Measurements from ENCODE around the gene ARSA.

The ARSA gene

DNA sequence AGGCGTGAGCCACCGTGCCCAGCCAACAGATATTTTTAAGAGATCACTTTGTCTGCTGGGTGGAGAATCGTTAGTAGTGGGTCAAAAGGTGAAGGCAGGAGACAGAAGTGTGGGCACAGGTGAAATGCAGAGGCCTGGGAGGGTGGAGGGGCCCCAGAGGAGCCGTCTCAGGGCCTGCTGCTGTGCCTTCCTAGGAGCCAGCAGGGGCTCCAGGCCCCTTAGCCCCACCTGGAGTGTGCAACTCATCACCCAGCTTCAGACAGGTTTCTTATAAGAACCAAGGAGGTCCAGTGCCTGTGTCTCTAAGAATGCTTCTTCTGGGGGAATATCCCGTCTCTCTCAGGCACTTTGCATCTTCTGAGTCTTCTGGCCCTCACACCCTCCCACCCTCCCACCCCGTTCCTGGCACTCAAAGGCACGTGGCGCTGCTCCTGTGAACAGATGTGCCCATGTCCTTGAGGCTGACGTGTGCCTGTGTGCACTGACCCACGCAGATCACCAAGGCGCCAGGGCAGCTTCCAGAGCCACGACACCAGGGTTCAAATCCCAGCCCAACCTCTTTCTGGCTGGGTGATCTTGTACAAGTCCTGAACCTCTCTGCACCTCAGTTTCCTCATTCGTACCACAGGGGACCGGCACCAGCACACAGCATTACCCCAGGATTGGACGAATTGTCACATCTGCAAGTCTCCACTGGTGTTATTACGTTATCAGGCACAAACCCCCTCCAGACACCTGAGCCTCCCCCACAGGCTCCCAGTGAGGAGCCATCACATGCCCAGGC is 3.4 kb downstream of the ARSA start:
- H3K9me3 ChIP-seq (ENCODE audit: control insufficient read depth, low read length): no peaks in the 10 kb centered on the region
- H3K9ac ChIP-seq: no peak overlapping the region
- H3K4me3 ChIP-seq (ENCODE audit: low read depth, low read length): no peak overlapping the region
- TF ChIP-seq, protein P1, sequence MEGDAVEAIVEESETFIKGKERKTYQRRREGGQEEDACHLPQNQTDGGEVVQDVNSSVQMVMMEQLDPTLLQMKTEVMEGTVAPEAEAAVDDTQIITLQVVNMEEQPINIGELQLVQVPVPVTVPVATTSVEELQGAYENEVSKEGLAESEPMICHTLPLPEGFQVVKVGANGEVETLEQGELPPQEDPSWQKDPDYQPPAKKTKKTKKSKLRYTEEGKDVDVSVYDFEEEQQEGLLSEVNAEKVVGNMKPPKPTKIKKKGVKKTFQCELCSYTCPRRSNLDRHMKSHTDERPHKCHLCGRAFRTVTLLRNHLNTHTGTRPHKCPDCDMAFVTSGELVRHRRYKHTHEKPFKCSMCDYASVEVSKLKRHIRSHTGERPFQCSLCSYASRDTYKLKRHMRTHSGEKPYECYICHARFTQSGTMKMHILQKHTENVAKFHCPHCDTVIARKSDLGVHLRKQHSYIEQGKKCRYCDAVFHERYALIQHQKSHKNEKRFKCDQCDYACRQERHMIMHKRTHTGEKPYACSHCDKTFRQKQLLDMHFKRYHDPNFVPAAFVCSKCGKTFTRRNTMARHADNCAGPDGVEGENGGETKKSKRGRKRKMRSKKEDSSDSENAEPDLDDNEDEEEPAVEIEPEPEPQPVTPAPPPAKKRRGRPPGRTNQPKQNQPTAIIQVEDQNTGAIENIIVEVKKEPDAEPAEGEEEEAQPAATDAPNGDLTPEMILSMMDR (IDR thresholded peaks at IDR 0.05): no peak
- no peak overlapping the region for H2AFZ ChIP-seq
- no peaks in the 10 kb centered on the region for H3K79me2 ChIP-seq
- no peaks in the 10 kb centered on the region for H3K27me3 ChIP-seq (ENCODE audit: control insufficient read depth, insufficient read depth, low read length)
- no peaks in the 10 kb centered on the region for H3K36me3 ChIP-seq (ENCODE audit: control insufficient read depth, insufficient read depth, low read length)
- H3K27ac ChIP-seq: no peak overlapping the region
- peaks cover 21% of the 10 kb centered on the region for H3K4me1 ChIP-seq
- H3K4me2 ChIP-seq (ENCODE audit: low read length): no peak overlapping the region

DNA sequence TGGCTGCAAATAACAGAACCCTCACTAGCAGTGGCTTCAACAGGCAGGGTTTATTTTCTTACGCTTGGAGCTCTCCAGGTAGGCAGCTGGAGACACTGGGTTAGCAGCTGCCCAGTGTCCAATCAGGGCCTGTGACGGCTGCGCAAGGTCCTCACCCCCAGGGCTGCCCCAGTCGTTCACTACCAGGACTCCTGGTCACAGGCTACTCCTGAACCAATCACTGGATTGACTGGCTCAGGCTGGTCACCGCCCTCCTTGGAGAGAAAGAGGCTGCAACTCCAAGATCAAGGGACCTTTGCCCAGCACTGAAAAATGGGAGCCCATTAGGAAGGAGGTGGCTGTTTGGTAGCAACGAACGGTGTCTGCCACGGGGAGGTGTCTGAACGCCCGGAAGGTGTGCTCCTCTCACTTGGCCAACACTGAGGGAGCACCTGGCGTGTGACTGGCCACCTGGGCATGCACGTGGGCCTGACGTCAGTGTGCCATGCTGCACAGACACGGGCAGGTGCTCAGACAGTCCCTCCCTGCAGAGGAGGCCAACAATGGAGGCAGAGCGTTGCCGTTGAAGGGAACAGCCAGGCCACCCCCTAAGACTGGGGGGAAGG is 5.1 kb downstream of the ARSA start:
- Histone ChIP-seq H3K36me3 (ENCODE audit: control insufficient read depth, insufficient read depth, low read length) (no peaks in the 10 kb centered on the region), H3K4me1 (peaks cover 21% of the 10 kb centered on the region), H3K27me3 (ENCODE audit: control insufficient read depth, insufficient read depth, low read length) (no peaks in the 10 kb centered on the region), H2AFZ (peak overlapping the region; percentile 61), H3K79me2 (no peaks in the 10 kb centered on the region), H3K9me3 (ENCODE audit: control insufficient read depth, low read length) (no peaks in the 10 kb centered on the region), H3K9ac (no peak overlapping the region), H3K27ac (peak overlapping the region; percentile 80), H3K4me2 (ENCODE audit: low read length) (peak overlapping the region; percentile 77), H3K4me3 (ENCODE audit: low read depth, low read length) (no peak overlapping the region)
- TF ChIP-seq, protein P1 (IDR thresholded peaks at IDR 0.05): no peak

DNA sequence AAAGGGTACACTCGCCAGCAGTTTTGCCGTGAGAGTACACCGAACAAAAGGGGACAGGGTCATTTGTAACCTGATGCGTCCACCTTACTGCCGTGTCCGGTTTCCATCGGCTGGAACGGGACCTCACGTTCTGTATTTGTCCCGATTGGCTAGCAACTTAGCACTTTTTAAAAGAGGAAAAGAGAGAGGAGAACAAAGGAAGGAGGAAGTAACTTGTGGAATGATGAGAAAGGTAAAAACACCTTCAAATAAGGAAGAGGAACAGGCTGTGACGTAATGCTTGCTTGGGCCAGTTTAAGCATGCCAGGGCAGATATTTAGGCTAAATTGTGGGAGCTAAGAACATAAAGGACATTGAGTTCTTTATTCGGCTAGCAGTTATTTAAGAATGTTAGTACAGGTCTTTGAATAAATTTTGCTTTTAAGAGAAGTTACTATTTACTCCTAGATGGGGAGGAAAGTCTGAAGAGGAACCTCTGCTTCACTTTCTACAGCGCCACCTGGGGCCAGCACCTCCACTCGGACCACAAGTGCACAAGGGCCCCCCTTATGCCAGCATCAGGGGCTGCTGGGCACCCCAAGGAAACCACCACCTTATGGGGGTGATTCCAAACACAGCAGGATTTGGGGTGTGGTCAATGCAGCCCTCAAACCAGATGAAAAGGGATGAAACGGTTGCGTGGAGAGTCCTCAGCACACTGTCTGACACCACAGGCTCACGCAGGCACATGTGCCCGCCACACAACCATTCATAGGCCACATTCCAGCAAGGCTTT is 5.8 kb downstream of the ARSA start:
- Histone ChIP-seq H3K4me3 (ENCODE audit: low read depth, low read length) (peak overlapping the region; percentile 40), H3K27ac (peak overlapping the region; percentile 80), H3K4me2 (ENCODE audit: low read length) (peak overlapping the region; percentile 77), H3K4me1 (peaks cover 21% of the 10 kb centered on the region), H2AFZ (peak overlapping the region; percentile 61), H3K9me3 (ENCODE audit: control insufficient read depth, low read length) (no peaks in the 10 kb centered on the region), H3K27me3 (ENCODE audit: control insufficient read depth, insufficient read depth, low read length) (no peaks in the 10 kb centered on the region), H3K36me3 (ENCODE audit: control insufficient read depth, insufficient read depth, low read length) (no peaks in the 10 kb centered on the region), H3K9ac (no peak overlapping the region), H3K79me2 (no peaks in the 10 kb centered on the region)
- TF ChIP-seq, protein P1 (IDR thresholded peaks at IDR 0.05): no peak

DNA sequence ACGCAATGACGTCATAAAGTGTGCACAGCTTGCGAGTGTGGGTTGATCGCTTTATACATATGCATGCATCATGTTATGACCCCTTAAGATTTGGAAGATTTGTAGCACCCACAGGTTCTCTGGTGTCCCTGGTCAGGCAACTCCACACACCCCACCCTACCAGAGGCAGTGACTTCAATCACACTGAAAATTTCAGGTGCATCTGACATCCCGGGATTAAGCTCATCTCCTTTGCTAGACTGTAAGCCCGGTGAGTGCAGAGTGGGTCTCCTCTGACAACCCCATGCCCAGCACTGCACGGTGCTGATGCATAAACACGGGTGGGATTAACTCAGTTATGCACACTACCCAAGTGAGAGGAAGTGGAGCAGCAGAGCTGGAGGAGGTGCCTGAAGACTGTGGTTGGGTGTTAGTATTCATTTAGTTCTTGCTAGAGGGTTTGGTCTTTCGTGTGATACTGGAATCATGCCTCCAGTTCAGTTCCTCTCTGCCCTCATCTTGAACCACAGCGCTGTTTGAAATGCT is 6.5 kb downstream of the ARSA start:
- Histone ChIP-seq H3K9ac (no peak overlapping the region), H3K4me2 (ENCODE audit: low read length) (peak overlapping the region; percentile 77), H3K4me1 (peaks cover 21% of the 10 kb centered on the region), H3K36me3 (ENCODE audit: control insufficient read depth, insufficient read depth, low read length) (no peaks in the 10 kb centered on the region), H3K9me3 (ENCODE audit: control insufficient read depth, low read length) (no peaks in the 10 kb centered on the region), H3K4me3 (ENCODE audit: low read depth, low read length) (peak overlapping the region; percentile 40), H3K79me2 (no peaks in the 10 kb centered on the region), H3K27me3 (ENCODE audit: control insufficient read depth, insufficient read depth, low read length) (no peaks in the 10 kb centered on the region), H3K27ac (no peak overlapping the region), H2AFZ (no peak overlapping the region)
- TF ChIP-seq, protein P1 (IDR thresholded peaks at IDR 0.05): no peak

All from parathyroid adenoma (tissue), 2 donors.